A549 (cell line): ENCODE results near the gene TXNL4B. TPM values are rescaled to one million over a fixed set of nuclear protein-coding genes. Genes with fewer than 3 reads are reported as not detected.

Experiments
- ATAC-seq, 2 experiments: fragments of 200-7000 bp in 1 of 2; fragments of >200 bp in 1 of 2; cut with Nextera tagmentation in 1 of 2; cut with Tn5 transposase in 1 of 2; 3 replicates each; pipeline versions ENCODE4 v1.8.0 to v1.9.1; 2018 to 2020; ENCODE audit warnings: mild to moderate bottlenecking in 1 of 2, moderate library complexity in 1 of 2
- CTCF ChIA-PET: fragments of 300-600 bp; sonication (Branson Sonifier 250); formaldehyde crosslinking; extraction: SDS; loops from one replicate; lab custom pipeline; 2021; ENCODE audit warnings: antibody characterized with exemption, inconsistent platforms; lab: Yijun Ruan, JAX
- POLR2A ChIA-PET: fragments of 350-600 bp; formaldehyde crosslinking; extraction: SDS; loops from one replicate; lab custom pipeline; 2021; ENCODE audit warnings: antibody characterized with exemption, inconsistent platforms; lab: Yijun Ruan, JAX
- DNase-seq, 2 experiments: peaks; one replicate each; pipeline versions ENCODE4 v3.0.0 to v3.0.0-alpha.2; 2011 to 2016; ENCODE audit warnings: low read depth in 1 of 2, low spot score in 1 of 2
- FAIRE-seq: peaks from 2 replicates; lab custom pipeline; 2011; peaks lifted over from hg19 to GRCh38; lab: Jason Lieb, UNC
- H3K27ac ChIP-seq, 2 experiments: fragments of >200 bp; sonication (Bioruptor Twin); formaldehyde crosslinking; 3 replicates each; pipeline ENCODE4 v1.5.1; 2016 to 2017
- H3K4me1 ChIP-seq: fragments of >200 bp; sonication (Bioruptor Twin); formaldehyde crosslinking; 3 replicates; pipeline ENCODE4 v1.6.1; 2016
- H3K4me2 ChIP-seq: fragments of >200 bp; sonication (Bioruptor Twin); formaldehyde crosslinking; 3 replicates; pipeline ENCODE4 v1.6.1; 2016
- H3K4me3 ChIP-seq: fragments of >200 bp; sonication (Bioruptor Twin); formaldehyde crosslinking; 3 replicates; pipeline ENCODE4 v1.5.1; 2016
- H3K9me3 ChIP-seq: fragments of >200 bp; sonication (Bioruptor Twin); formaldehyde crosslinking; 3 replicates; pipeline ENCODE4 v1.6.1; 2016
- BCL3 ChIP-seq: fragments of >200 bp; sonication (Bioruptor Twin); formaldehyde crosslinking; IDR thresholded peaks from 3 replicates; pipeline ENCODE4 v1.6.1; 2016
- CBX2 ChIP-seq: fragments of 200-600 bp; sonication (generic); IDR thresholded peaks from 2 replicates; pipeline ENCODE4 v1.6.1; 2016; ENCODE audit warnings: low read depth, mild to moderate bottlenecking, borderline replicate concordance
- CBX8 ChIP-seq: fragments of 200-600 bp; sonication (generic); IDR thresholded peaks from 2 replicates; pipeline ENCODE4 v1.6.1; 2016
- CHD2 ChIP-seq: fragments of 150-350 bp; IDR thresholded peaks from 2 replicates; pipeline ENCODE4 v1.6.1; 2014; ENCODE audit warnings: low read length; ENCODE audit not compliant: partially characterized antibody
- EP300 ChIP-seq, 2 experiments: fragments of >200 bp; sonication (Bioruptor Twin); formaldehyde crosslinking; IDR thresholded peaks; 2 replicates in 1 of 2; 3 replicates in 1 of 2; pipeline ENCODE4 v1.6.1; 2016 to 2017
- ESRRA ChIP-seq: fragments of 150-350 bp; IDR thresholded peaks from 2 replicates; pipeline ENCODE4 v1.6.1; 2014; ENCODE audit warnings: mild to moderate bottlenecking, low read length, borderline replicate concordance
- FOSL2 ChIP-seq, 2 experiments: fragments of 450-650 bp in 1 of 2; fragments of >200 bp in 1 of 2; sonication (Bioruptor Twin) in 1 of 2; formaldehyde crosslinking; IDR thresholded peaks; 2 replicates each; pipeline versions ENCODE4 v1.5.0 to v1.6.1; 2016 to 2020; ENCODE audit warnings: mild to moderate bottlenecking in 1 of 2, moderate library complexity in 1 of 2
- FOXS1 ChIP-seq: fragments of 250-450 bp; sonication (Bioruptor Pico); IDR thresholded peaks from 2 replicates; pipeline ENCODE4 v1.5.0; 2020; ENCODE audit warnings: mild to moderate bottlenecking, moderate library complexity
- HDAC2 ChIP-seq: fragments of 200-600 bp; sonication (generic); IDR thresholded peaks from 2 replicates; pipeline ENCODE4 v1.6.1; 2016
- HES2 ChIP-seq: fragments of >200 bp; sonication (Bioruptor Twin); formaldehyde crosslinking; IDR thresholded peaks from 2 replicates; pipeline ENCODE4 v1.6.1; 2016
- HOXB5 ChIP-seq: fragments of 250-450 bp; sonication (Bioruptor Pico); IDR thresholded peaks from 2 replicates; pipeline ENCODE4 v1.5.0; 2020; ENCODE audit warnings: mild to moderate bottlenecking, moderate library complexity
- JUN ChIP-seq, 2 experiments: fragments of >200 bp; sonication (Bioruptor Twin); formaldehyde crosslinking; IDR thresholded peaks; 2 replicates in 1 of 2; 3 replicates in 1 of 2; pipeline ENCODE4 v1.6.1; 2016 to 2017
- KDM5A ChIP-seq: fragments of 200-600 bp; sonication (generic); IDR thresholded peaks from 2 replicates; pipeline ENCODE4 v1.6.1; 2016; ENCODE audit warnings: antibody characterized with exemption, mild to moderate bottlenecking
- MAZ ChIP-seq: fragments of 150-350 bp; IDR thresholded peaks from 2 replicates; pipeline ENCODE4 v1.6.1; 2014; ENCODE audit warnings: antibody characterized with exemption, low read depth, low read length, borderline replicate concordance
- PBX3 ChIP-seq: IDR thresholded peaks from 2 replicates; pipeline ENCODE4 v1.6.1; 2012
- PHF8 ChIP-seq: fragments of 200-600 bp; sonication (generic); IDR thresholded peaks from 2 replicates; pipeline ENCODE4 v1.6.1; 2016; ENCODE audit warnings: low read depth, mild to moderate bottlenecking, antibody characterized with exemption, moderate library complexity, borderline replicate concordance
- POLR2A ChIP-seq: IDR thresholded peaks from 2 replicates; pipeline ENCODE4 v1.6.1; 2012; ENCODE audit warnings: mild to moderate bottlenecking, low read length
- POLR2AphosphoS2 ChIP-seq: conservative IDR thresholded peaks from 2 replicates; pipeline ENCODE4 v1.6.1; 2012; ENCODE audit warnings: low read length, improper control_type of control experiment, inconsistent platforms
- RAD21 ChIP-seq, 2 experiments: fragments of >200 bp in 1 of 2; sonication (Bioruptor Twin) in 1 of 2; formaldehyde crosslinking in 1 of 2; IDR thresholded peaks in 1 of 2; conservative IDR thresholded peaks in 1 of 2; 2 replicates in 1 of 2; 3 replicates in 1 of 2; pipeline ENCODE4 v1.6.1; 2012 to 2018; ENCODE audit warnings: inconsistent platforms in 1 of 2
- RARB ChIP-seq: fragments of 250-450 bp; sonication (Bioruptor Pico); IDR thresholded peaks from 2 replicates; pipeline ENCODE4 v1.8.0; 2021; ENCODE audit warnings: mild to moderate bottlenecking, moderate library complexity
- RNF2 ChIP-seq: fragments of 200-600 bp; sonication (generic); IDR thresholded peaks from 2 replicates; pipeline ENCODE4 v1.6.1; 2016; ENCODE audit warnings: low read depth, mild to moderate bottlenecking, antibody characterized with exemption, moderate library complexity, borderline replicate concordance
- TP53 ChIP-seq: fragments of 250-450 bp; sonication (Bioruptor Pico); IDR thresholded peaks from 2 replicates; pipeline ENCODE4 v1.5.0; 2021; ENCODE audit warnings: mild to moderate bottlenecking, moderate library complexity
- USF2 ChIP-seq: fragments of 450-650 bp; IDR thresholded peaks from 2 replicates; pipeline ENCODE4 v1.6.1; 2014; ENCODE audit warnings: antibody characterized with exemption
- WGBS: methylation state at CpG from one replicate; pipeline ENCODE4 v1.1.6; 2017; ENCODE audit errors: missing lambda C conversion rate; 5-methylcytosine and 5-hydroxymethylcytosine counted together
- polyA minus RNA-seq: library from RNA; depleted of rRNA, polyadenylated mRNA; stranded (reverse); fragments of >200 nt; gene quantifications from 2 replicates; pipeline ENCODE4 v1.2.3, GENCODE V29; 2011; rRNA and poly(A)+ RNA removed
- polyA plus RNA-seq, 4 experiments: library from polyadenylated mRNA; depleted of rRNA in 3 of 4; stranded (reverse); fragments of >200 nt; fragmentation: RNase III in 1 of 4; extraction: RNeasy Plus Mini Kit Qiagen cat#74134 plus additional on column Dnase treatment in 1 of 4; gene quantifications; 2 replicates in 3 of 4; 3 replicates in 1 of 4; pipeline ENCODE4 v1.2.3, GENCODE V29; 2011 to 2017
- TF ChIP-seq, protein P1 (sequence below): fragments of 150-350 bp; IDR thresholded peaks from 2 replicates; pipeline ENCODE4 v1.6.1; 2014; ENCODE audit warnings: low read depth, mild to moderate bottlenecking, low read length
- TF ChIP-seq, protein P2 (sequence below): IDR thresholded peaks from 2 replicates; pipeline ENCODE4 v1.6.1; 2012
- TF ChIP-seq, protein P3 (sequence below): fragments of 250-450 bp; sonication (Bioruptor Pico); IDR thresholded peaks from 2 replicates; pipeline ENCODE4 v1.5.0; 2020; ENCODE audit warnings: low read depth, mild to moderate bottlenecking, moderate library complexity

The TXNL4B gene
- 22.7 and 32.7 TPM in 2 replicates for polyA plus RNA-seq (2011; rRNA removed)
- 10.2 and 11.4 TPM in 2 replicates for polyA plus RNA-seq (2012; cell fraction: cytosol; rRNA removed)
- 5.7 and 7.7 TPM in 2 replicates for polyA plus RNA-seq (2012; cell fraction: nucleus; rRNA removed)
- polyA plus RNA-seq (2017; fragmentation: RNase III; extraction: RNeasy Plus Mini Kit Qiagen cat#74134 plus additional on column Dnase treatment), result 15.7 to 17.9 TPM (median 16.4 TPM) in 3 replicates
- 6.9 and 7.3 TPM in 2 replicates for polyA minus RNA-seq

DNA sequence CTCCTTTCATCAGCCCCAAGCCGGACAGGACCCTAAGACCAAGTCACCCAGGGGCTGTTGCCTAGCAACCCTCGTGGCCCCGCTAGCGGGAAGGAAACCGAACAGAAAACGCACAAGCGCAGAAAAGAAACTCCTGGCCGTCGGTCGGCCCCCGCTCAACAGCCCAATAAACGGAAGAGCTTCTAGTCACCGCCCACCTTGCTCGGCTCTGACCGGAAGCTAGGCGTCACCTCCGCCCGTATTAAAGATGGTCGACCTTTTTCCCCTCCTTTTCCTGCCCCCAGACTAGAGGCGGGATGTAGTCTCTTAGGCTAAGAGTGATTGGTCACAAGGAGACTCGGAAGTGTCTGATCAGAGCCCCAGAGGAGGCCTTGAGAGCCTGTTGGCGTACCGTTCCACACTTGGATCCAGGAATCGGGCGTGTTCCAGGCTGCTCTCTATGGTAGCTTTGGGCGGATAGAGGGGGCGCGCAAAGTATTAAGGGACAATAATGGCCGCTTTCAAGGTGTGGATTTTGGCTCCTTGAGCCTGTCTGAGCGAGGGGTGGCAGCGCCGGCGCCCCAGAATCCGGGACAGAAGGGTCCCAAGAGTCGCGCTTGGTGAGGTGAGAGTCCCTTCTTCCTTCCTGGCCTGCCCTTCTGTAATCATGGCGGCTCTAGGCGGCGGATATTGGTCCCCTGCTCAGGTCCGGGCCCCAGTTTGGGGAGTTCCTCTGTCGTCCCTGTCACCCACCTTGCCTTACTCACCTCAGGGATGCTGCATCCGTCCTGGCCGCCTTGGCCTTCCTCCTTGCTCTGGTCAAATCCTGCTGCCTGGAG lies at the start of gene TXNL4B, which contains the start of gene DHX38:
TXNL4B (minus strand) TSS at position 173 of the 818 bp plus-strand sequence. CDS start 2,871 bp downstream, outside the sequence.
DHX38 (plus strand) TSS at position 400 of the 818 bp plus-strand sequence. CDS start 2,311 bp downstream, outside the sequence.
- DNase-seq (peak; percentile 99 to 100), ATAC-seq (peak; percentile 99), FAIRE-seq (peak; percentile 81)
- peak within 1 kb of the TSS; percentile 92 for H3K4me2 ChIP-seq
- peak within 1 kb of the TSS; percentile 91 for H3K4me3 ChIP-seq
- CTCF ChIA-PET, result interaction anchor here (0.5 to 7.5 kb wide), 7 partner anchors 14 to 327 kb away, joined by 3 to 43 read pairs (median 3); no protein-coding TSS in a partner anchor
- no peak for TF ChIP-seq RNF2
- no peak for TF ChIP-seq CBX2
- TF ChIP-seq MAZ, result no peak
- TF ChIP-seq, protein P1, sequence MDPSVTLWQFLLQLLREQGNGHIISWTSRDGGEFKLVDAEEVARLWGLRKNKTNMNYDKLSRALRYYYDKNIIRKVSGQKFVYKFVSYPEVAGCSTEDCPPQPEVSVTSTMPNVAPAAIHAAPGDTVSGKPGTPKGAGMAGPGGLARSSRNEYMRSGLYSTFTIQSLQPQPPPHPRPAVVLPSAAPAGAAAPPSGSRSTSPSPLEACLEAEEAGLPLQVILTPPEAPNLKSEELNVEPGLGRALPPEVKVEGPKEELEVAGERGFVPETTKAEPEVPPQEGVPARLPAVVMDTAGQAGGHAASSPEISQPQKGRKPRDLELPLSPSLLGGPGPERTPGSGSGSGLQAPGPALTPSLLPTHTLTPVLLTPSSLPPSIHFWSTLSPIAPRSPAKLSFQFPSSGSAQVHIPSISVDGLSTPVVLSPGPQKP, result no peak
- no peak for TF ChIP-seq RARB (CRISPR knock-in tag)
- TF ChIP-seq POLR2A, result peak; percentile 73
- TF ChIP-seq KDM5A, result peak; percentile 67
- no peak for TF ChIP-seq EP300 (IDR thresholded peaks at IDR 0.05)
- no peak for TF ChIP-seq ESRRA
- TF ChIP-seq PBX3, result no peak
- TF ChIP-seq PHF8, result peak; percentile 85
- TF ChIP-seq HOXB5, result no peak
- TF ChIP-seq, protein P2, sequence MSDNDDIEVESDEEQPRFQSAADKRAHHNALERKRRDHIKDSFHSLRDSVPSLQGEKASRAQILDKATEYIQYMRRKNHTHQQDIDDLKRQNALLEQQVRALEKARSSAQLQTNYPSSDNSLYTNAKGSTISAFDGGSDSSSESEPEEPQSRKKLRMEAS, result peak; percentile 41; the same call in 1 of the 2 replicates
- TF ChIP-seq USF2, result 0 out of 2 replicates have a peak, but pooled peaks have one; percentile 15
- TF ChIP-seq BCL3, result peak; percentile 75; the same call in 1 of the 3 replicates
- TF ChIP-seq POLR2AphosphoS2, result no peak
- no peak for TF ChIP-seq FOXS1 (CRISPR knock-in tag)
- TF ChIP-seq TP53 (CRISPR knock-in tag), result no peak
- peak; percentile 76 to 84 for TF ChIP-seq JUN (IDR thresholded peaks at IDR 0.05)
- POLR2A ChIA-PET, result interaction anchor here (0.8 to 1.3 kb wide), 6 partner anchors 10 to 208 kb away, joined by 3 to 4 read pairs (median 3); no protein-coding TSS in a partner anchor
- WGBS, result 2% methylated on average over 42 of the region's 43 CpGs
- H3K9me3 ChIP-seq, result no peaks in the 10 kb centered on the region
- peak within 1 kb of the TSS; percentile 92 to 95 for H3K27ac ChIP-seq
- H3K4me1 ChIP-seq, result peaks cover 22% of the 10 kb centered on the region; the same call in 2 of the 3 replicates

DNA sequence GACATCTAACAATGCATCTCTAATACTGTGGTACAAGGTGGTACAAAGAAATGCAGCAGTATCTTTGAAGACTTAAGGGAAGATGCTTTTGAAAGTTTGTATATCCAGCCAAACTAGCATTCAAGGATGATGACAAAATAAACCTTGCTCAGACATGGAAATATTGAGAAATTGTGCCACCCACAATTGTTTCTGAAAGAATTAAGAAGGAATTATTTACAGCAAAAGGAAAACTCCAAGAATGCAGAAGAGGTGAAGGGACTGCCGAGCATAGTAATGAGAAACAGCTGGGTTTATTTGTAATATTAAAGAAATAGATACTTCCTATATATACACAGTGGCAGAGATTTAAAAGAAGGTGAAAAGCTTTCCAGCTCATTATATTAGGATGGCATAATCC lies 49.1 kb upstream of the TXNL4B start:
- no peak overlapping the region for H3K4me2 ChIP-seq
- WGBS, result 36% methylated on average over 1 of the region's 1 CpG
- no peak overlapping the region for H3K27ac ChIP-seq
- no peaks in the 10 kb centered on the region for H3K4me1 ChIP-seq
- ChIA-PET POLR2A (no interaction called here), CTCF (interaction anchor here (1.2 kb wide), 1 partner anchor 18 kb away, joined by 5 read pairs; no protein-coding TSS in a partner anchor)
- ATAC-seq (no peak), FAIRE-seq (no peak), DNase-seq (no peak)
- H3K4me3 ChIP-seq, result no peak overlapping the region
- no peaks in the 10 kb centered on the region for H3K9me3 ChIP-seq
- TF ChIP-seq RAD21 (conservative IDR thresholded peaks at IDR 0.05 in 1 of 2, IDR thresholded peaks at IDR 0.05 in 1 of 2), result no peak
- no peak for TF ChIP-seq FOXS1 (CRISPR knock-in tag)
- no peak for TF ChIP-seq PHF8
- TF ChIP-seq TP53 (CRISPR knock-in tag), result no peak
- no peak for TF ChIP-seq BCL3
- no peak for TF ChIP-seq HES2
- TF ChIP-seq HDAC2, result no peak
- TF ChIP-seq CHD2, result no peak
- TF ChIP-seq FOSL2 (IDR thresholded peaks at IDR 0.05), result no peak
- no peak for TF ChIP-seq FOSL2 (CRISPR knock-in tag; IDR thresholded peaks at IDR 0.05)
- no peak for TF ChIP-seq ESRRA
- no peak for TF ChIP-seq POLR2A
- no peak for TF ChIP-seq KDM5A
- TF ChIP-seq, protein P3, sequence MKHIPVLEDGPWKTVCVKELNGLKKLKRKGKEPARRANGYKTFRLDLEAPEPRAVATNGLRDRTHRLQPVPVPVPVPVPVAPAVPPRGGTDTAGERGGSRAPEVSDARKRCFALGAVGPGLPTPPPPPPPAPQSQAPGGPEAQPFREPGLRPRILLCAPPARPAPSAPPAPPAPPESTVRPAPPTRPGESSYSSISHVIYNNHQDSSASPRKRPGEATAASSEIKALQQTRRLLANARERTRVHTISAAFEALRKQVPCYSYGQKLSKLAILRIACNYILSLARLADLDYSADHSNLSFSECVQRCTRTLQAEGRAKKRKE (CRISPR knock-in tag), result no peak
- no peak for TF ChIP-seq CBX8
- no peak for TF ChIP-seq POLR2AphosphoS2
